ENCODE measurements around the gene SMIM36.

Gene SMIM36

DNA sequence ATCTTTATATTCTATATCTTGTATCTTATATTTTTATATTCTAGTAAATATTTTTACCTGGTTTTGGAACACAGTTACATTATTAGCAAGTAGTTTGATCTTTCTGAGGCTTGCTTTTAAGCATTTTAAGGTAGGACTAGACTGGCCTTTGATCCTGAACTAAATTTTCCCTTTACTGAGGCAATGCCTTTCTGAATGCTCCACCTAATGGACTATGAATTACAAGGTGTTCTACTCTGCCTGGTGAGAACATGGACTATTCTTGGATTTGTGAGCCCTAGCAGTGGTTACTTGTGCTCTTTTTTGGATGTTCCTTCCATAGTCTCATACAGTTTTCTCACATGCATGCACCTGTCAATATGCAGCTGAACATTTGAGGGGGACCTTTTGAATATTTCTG is 32.5 kb upstream of the SMIM36 start:
- no peak for DNase-seq (ENCODE audit: low spot score)
- H3K27ac ChIP-seq: no peak overlapping the region
- ChIA-PET POLR2A (ENCODE audit: low non-redundant PET) (no interaction called here), CTCF (interaction anchor here (0.6 kb wide), 1 partner anchor 227 kb away, joined by 3 read pairs; no protein-coding TSS in a partner anchor)
- TF ChIP-seq, protein P1, sequence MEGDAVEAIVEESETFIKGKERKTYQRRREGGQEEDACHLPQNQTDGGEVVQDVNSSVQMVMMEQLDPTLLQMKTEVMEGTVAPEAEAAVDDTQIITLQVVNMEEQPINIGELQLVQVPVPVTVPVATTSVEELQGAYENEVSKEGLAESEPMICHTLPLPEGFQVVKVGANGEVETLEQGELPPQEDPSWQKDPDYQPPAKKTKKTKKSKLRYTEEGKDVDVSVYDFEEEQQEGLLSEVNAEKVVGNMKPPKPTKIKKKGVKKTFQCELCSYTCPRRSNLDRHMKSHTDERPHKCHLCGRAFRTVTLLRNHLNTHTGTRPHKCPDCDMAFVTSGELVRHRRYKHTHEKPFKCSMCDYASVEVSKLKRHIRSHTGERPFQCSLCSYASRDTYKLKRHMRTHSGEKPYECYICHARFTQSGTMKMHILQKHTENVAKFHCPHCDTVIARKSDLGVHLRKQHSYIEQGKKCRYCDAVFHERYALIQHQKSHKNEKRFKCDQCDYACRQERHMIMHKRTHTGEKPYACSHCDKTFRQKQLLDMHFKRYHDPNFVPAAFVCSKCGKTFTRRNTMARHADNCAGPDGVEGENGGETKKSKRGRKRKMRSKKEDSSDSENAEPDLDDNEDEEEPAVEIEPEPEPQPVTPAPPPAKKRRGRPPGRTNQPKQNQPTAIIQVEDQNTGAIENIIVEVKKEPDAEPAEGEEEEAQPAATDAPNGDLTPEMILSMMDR (conservative IDR thresholded peaks at IDR 0.05; ENCODE audit: low read depth): no peak

GRCh38 chr17:55540414-55541091 is 29.3 kb upstream of the SMIM36 start:
- DNase-seq (ENCODE audit: low spot score): peak; percentile 8
- POLR2A ChIA-PET (ENCODE audit: low non-redundant PET): no interaction called here
- TF ChIP-seq, protein P1 (conservative IDR thresholded peaks at IDR 0.05; ENCODE audit: low read depth): no peak
- no peak overlapping the region for H3K27ac ChIP-seq
- CTCF ChIA-PET: interaction anchor here (1.0 kb wide), 1 partner anchor 14 kb away, joined by 3 read pairs; no protein-coding TSS in a partner anchor

DNA sequence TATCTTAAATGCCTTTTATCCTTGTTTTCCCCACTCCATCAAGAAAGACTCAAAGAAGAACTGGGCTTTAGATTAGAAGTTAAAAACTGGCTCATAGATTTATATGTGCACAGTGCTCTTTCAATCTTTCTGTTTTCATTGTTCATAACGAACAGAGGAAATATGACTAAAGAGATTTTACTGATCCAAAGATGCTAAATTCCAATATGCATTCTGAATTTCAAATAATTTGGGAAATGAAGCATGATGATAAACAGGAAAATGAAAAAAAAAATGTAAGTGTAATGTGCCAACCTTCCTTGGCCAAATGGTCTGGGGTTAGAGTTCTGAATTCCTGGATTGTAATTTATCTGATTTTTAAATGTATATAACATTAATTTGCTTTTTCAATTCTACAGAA is 25.0 kb upstream of the SMIM36 start:
- ChIA-PET CTCF (interaction anchor here (0.6 kb wide), 1 partner anchor 106 kb away, joined by 3 read pairs; no protein-coding TSS in a partner anchor), POLR2A (ENCODE audit: low non-redundant PET) (no interaction called here)
- no peak for DNase-seq (ENCODE audit: low spot score)
- TF ChIP-seq, protein P1 (conservative IDR thresholded peaks at IDR 0.05; ENCODE audit: low read depth): no peak
- H3K27ac ChIP-seq: no peak overlapping the region

- DNase-seq (ENCODE audit: low spot score): no peak
- TF ChIP-seq, protein P1 (conservative IDR thresholded peaks at IDR 0.05; ENCODE audit: low read depth): no peak
- ChIA-PET CTCF (interaction anchor here (0.6 to 0.7 kb wide), 2 partner anchors 184 to 489 kb away, joined by 3 read pairs; no protein-coding TSS in a partner anchor), POLR2A (ENCODE audit: low non-redundant PET) (no interaction called here)
- no peak overlapping the region for H3K27ac ChIP-seq
Measured at GRCh38 chr17:55533608-55534007, 22.4 kb upstream of the SMIM36 start.

DNA sequence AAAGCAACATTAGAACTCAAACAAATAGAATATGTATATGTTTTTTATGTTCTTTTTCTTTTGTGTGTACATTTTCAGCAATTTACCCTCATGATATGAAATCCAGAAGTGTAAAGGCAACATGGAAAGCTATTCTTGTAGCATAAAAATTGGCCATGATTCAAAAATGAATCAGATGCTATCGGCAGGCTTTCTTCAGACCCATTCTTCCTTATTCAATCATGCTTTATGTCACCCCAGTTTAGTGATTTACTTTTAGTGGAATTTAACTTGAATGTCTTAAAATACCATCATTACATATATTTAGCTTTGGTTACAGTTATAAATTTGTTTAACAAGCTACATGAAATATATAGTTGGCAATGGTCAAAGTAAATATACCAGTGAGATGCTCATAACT is 21.4 kb upstream of the SMIM36 start:
- DNase-seq (ENCODE audit: low spot score): no peak
- TF ChIP-seq, protein P1 (conservative IDR thresholded peaks at IDR 0.05; ENCODE audit: low read depth): no peak
- ChIA-PET CTCF (interaction anchor here (0.6 to 1.3 kb wide), 3 partner anchors 70 to 185 kb away, joined by 3 to 7 read pairs (median 3); no protein-coding TSS in a partner anchor), POLR2A (ENCODE audit: low non-redundant PET) (no interaction called here)
- H3K27ac ChIP-seq: no peak overlapping the region

DNA sequence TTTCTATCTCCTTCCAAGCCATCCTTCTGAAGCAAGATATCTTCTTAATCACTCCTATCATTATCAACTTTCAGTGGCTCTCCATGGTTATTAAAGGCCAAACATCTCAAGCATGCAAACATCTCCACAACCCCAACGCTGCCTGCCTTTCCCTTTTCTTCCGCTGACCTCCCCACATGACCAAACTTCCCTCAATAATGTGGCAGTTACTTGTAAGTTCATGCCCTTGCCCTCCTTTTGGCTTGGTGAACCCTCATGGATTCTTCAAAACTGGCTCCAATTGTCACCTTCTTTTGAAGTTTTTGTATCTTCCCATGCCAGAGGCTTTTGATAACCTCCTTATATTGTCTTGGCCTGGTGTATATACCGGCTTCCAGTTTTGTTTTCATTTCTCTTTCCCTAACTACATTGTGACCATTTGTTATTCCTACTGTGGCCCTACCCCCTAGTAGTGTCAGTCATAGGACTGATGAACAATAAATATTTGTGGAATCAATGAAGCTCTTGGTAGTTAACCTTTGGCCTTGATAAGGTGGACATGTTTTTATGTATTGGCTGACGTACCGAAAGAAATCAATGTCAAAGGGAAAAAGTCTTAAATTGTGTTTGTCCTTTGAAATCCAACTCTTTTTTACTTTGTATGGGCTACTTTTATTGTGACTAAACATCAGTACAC is 19.9 kb upstream of the SMIM36 start:
- no peak overlapping the region for H3K27ac ChIP-seq
- TF ChIP-seq, protein P1 (conservative IDR thresholded peaks at IDR 0.05; ENCODE audit: low read depth): no peak
- DNase-seq (ENCODE audit: low spot score): no peak
- POLR2A ChIA-PET (ENCODE audit: low non-redundant PET): no interaction called here
- CTCF ChIA-PET: no interaction called here
